Measurements from ENCODE around the gene KRT74. TPM values are rescaled to one million over a fixed set of nuclear protein-coding genes. Genes with fewer than 3 reads are reported as not detected.

KRT74 gene
- total RNA-seq, 2 experiments from 2014 or later: not detected

- Histone ChIP-seq H3K27ac (ENCODE audit: low read depth, low read length, poor library complexity, severe bottlenecking) (no peak overlapping the region), H3K36me3 (ENCODE audit: insufficient read depth, low read length) (no peaks in the 10 kb centered on the region), H3K4me1 (ENCODE audit: insufficient read depth, low read length, poor library complexity, severe bottlenecking) (no peaks in the 10 kb centered on the region), H3K9me3 (ENCODE audit: low read length) (no peaks in the 10 kb centered on the region), H3K4me2 (ENCODE audit: low read length) (no peak overlapping the region), H4K20me1 (ENCODE audit: insufficient read depth, low read length) (no peaks in the 10 kb centered on the region), H3K9me2 (ENCODE audit: insufficient read depth, low read length) (no peaks in the 10 kb centered on the region), H2AFZ (ENCODE audit: low read length) (no peak overlapping the region), H3K79me2 (ENCODE audit: insufficient read depth, low read depth, low read length) (no peaks in the 10 kb centered on the region), H3K4me3 (ENCODE audit: low read depth, low read length, poor library complexity, severe bottlenecking) (no peak overlapping the region)
- no TSS peak for BruUV-seq (replicated peaks)
- ChIA-PET POLR2A (no interaction called here), CTCF (ENCODE audit: unreplicated experiment) (no interaction called here)
- no peak for TF ChIP-seq CTCF (conservative IDR thresholded peaks at IDR 0.05; ENCODE audit: low read length)
- no peak for TF ChIP-seq EZH2phosphoT487 (IDR thresholded peaks at IDR 0.05; ENCODE audit: borderline replicate concordance, low read depth, low read length)
- intact Hi-C loops (cut with micrococcal nuclease; ENCODE audit: unreplicated experiment): no loop called here
- DNase-seq (ENCODE audit: low spot score): no peak
Observed at GRCh38 chr12:52533686-52534470, 39.8 kb downstream of the KRT74 start.

GRCh38 chr12:52532636-52533035 is 41.0 kb downstream of the KRT74 start:
- Histone ChIP-seq H3K4me1 (ENCODE audit: insufficient read depth, low read length, poor library complexity, severe bottlenecking) (no peaks in the 10 kb centered on the region), H3K9me2 (ENCODE audit: insufficient read depth, low read length) (no peaks in the 10 kb centered on the region), H3K4me2 (ENCODE audit: low read length) (no peak overlapping the region), H4K20me1 (ENCODE audit: insufficient read depth, low read length) (no peaks in the 10 kb centered on the region), H3K79me2 (ENCODE audit: insufficient read depth, low read depth, low read length) (no peaks in the 10 kb centered on the region), H3K36me3 (ENCODE audit: insufficient read depth, low read length) (no peaks in the 10 kb centered on the region), H3K4me3 (ENCODE audit: low read depth, low read length, poor library complexity, severe bottlenecking) (no peak overlapping the region), H2AFZ (ENCODE audit: low read length) (no peak overlapping the region), H3K27ac (ENCODE audit: low read depth, low read length, poor library complexity, severe bottlenecking) (no peak overlapping the region), H3K9me3 (ENCODE audit: low read length) (no peaks in the 10 kb centered on the region)
- BruUV-seq (replicated peaks): no TSS peak
- no peak for DNase-seq (ENCODE audit: low spot score)
- CTCF ChIA-PET (ENCODE audit: unreplicated experiment): no interaction called here
- POLR2A ChIA-PET: interaction anchor here (0.8 kb wide), 1 partner anchor 12 kb away, joined by 4 read pairs; no protein-coding TSS in a partner anchor
- TF ChIP-seq CTCF (conservative IDR thresholded peaks at IDR 0.05; ENCODE audit: low read length) (no peak), EZH2phosphoT487 (IDR thresholded peaks at IDR 0.05; ENCODE audit: borderline replicate concordance, low read depth, low read length) (no peak)
- intact Hi-C loops (cut with micrococcal nuclease; ENCODE audit: unreplicated experiment): no loop called here

GRCh38 chr12:52531566-52532300 is 41.9 kb downstream of the KRT74 start:
- TF ChIP-seq EZH2phosphoT487 (IDR thresholded peaks at IDR 0.05; ENCODE audit: borderline replicate concordance, low read depth, low read length) (no peak), CTCF (conservative IDR thresholded peaks at IDR 0.05; ENCODE audit: low read length) (no peak)
- no peaks in the 10 kb centered on the region for H4K20me1 ChIP-seq (ENCODE audit: insufficient read depth, low read length)
- no peaks in the 10 kb centered on the region for H3K9me2 ChIP-seq (ENCODE audit: insufficient read depth, low read length)
- no peak for DNase-seq (ENCODE audit: low spot score)
- no peaks in the 10 kb centered on the region for H3K79me2 ChIP-seq (ENCODE audit: insufficient read depth, low read depth, low read length)
- ChIA-PET POLR2A (interaction anchor here (0.8 kb wide), 1 partner anchor 10 kb away, joined by 3 read pairs; no protein-coding TSS in a partner anchor), CTCF (ENCODE audit: unreplicated experiment) (no interaction called here)
- H2AFZ ChIP-seq (ENCODE audit: low read length): no peak overlapping the region
- no peak overlapping the region for H3K27ac ChIP-seq (ENCODE audit: low read depth, low read length, poor library complexity, severe bottlenecking)
- no peak overlapping the region for H3K4me3 ChIP-seq (ENCODE audit: low read depth, low read length, poor library complexity, severe bottlenecking)
- no peaks in the 10 kb centered on the region for H3K36me3 ChIP-seq (ENCODE audit: insufficient read depth, low read length)
- no TSS peak for BruUV-seq (replicated peaks)
- no peak overlapping the region for H3K4me2 ChIP-seq (ENCODE audit: low read length)
- intact Hi-C loops (cut with micrococcal nuclease; ENCODE audit: unreplicated experiment): no loop called here
- no peaks in the 10 kb centered on the region for H3K4me1 ChIP-seq (ENCODE audit: insufficient read depth, low read length, poor library complexity, severe bottlenecking)
- H3K9me3 ChIP-seq (ENCODE audit: low read length): no peaks in the 10 kb centered on the region
